ENCODE results near the gene PET100. TPM values are rescaled to one million over a fixed set of nuclear protein-coding genes. Genes with fewer than 3 reads are reported as not detected.

Gene PET100
- total RNA-seq, 1 experiment from 2014 or later, result 126 TPM

DNA sequence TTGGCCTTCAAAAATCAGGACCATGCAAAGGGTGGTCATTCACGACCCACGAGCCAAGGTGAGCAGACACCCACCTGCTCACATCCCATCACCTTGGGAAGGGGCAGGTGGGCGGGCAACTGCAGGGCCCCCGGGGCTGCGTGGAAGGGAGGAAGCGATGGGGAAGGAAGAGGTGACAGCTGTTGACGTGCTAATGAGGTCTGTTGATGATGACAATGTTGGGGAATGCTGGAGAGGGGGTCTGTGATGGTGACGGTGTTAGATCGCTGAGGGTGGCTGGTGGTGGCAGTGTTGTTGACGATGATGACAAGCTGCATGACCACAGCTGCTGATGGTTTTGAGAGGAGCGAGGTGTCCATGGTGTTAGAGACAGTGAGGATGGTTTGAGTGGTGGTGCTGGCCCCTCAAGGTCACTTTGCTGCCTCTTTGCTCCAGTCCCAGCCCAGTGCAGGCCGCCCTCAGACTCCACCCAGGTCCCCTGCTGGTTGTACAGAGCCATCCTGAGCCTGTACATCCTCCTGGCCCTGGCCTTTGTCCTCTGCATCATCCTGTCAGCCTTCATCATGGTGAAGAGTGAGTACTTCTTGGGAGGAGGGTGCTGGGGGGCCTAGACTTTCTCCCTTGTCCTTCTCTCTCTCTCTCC is 48.2 kb downstream of the PET100 start:
- ChIA-PET POLR2A (no interaction called here), CTCF (interaction anchor here (1.7 kb wide), 1 partner anchor 109 kb away, joined by 5 read pairs; no protein-coding TSS in a partner anchor)
- intact Hi-C loops (cut with micrococcal nuclease), result no loop called here

DNA sequence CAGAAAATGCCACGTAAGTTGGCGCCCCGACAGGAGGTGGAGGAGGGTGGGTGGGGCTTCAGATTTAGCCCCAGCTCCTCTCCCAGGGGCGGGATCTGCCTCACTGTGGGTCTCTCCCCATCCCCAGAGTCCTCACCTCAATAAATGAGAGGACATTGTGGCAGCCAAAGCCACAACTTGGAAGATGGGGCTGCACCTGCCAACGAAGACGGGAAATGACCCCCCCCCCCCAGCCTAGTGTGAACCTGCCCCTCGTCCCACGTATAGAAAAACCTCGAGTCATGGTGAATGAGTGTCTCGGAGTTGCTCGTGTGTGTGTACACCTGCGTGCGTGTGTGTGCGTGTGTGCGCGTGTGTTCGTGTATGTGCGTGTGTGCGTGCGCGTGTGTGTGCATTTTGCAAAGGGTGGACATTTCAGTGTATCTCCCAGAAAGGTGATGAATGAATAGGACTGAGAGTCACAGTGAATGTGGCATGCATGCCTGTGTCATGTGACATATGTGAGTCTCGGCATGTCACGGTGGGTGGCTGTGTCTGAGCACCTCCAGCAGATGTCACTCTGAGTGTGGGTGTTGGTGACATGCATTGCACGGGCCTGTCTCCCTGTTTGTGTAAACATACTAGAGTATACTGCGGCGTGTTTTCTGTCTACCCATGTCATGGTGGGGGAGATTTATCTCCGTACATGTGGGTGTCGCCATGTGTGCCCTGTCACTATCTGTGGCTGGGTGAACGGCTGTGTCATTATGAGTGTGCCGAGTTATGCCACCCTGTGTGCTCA is 49.6 kb downstream of the PET100 start:
- no TSS peak for BruUV-seq (replicated peaks)
- H3K4me2 ChIP-seq (ENCODE audit: low read length), result no peak overlapping the region
- no peaks in the 10 kb centered on the region for H3K27me3 ChIP-seq (ENCODE audit: insufficient read depth, low read length)
- ChIA-PET RAD21 (ENCODE audit: low non-redundant PET in 1 of 2, low total read pairs in 2 of 2, uncharacterized antibody in 2 of 2, unreplicated experiment in 2 of 2) (no interaction called here), CTCF (no interaction called here), POLR2A (no interaction called here)
- H4K20me1 ChIP-seq (ENCODE audit: insufficient read depth), result no peaks in the 10 kb centered on the region
- peaks cover 4 to 9% of the 10 kb centered on the region in 2 experiments; a peak in 3 of 4 replicates for H3K36me3 ChIP-seq (ENCODE audit: control insufficient read depth in 1 of 2, insufficient read depth in 2 of 2, low read length in 2 of 2)
- no peak overlapping the region for H3K9ac ChIP-seq (ENCODE audit: low read length)
- peak; percentile 50 for TF ChIP-seq RAD21 (IDR thresholded peaks at IDR 0.05; ENCODE audit: low read depth)
- TF ChIP-seq, protein P1, sequence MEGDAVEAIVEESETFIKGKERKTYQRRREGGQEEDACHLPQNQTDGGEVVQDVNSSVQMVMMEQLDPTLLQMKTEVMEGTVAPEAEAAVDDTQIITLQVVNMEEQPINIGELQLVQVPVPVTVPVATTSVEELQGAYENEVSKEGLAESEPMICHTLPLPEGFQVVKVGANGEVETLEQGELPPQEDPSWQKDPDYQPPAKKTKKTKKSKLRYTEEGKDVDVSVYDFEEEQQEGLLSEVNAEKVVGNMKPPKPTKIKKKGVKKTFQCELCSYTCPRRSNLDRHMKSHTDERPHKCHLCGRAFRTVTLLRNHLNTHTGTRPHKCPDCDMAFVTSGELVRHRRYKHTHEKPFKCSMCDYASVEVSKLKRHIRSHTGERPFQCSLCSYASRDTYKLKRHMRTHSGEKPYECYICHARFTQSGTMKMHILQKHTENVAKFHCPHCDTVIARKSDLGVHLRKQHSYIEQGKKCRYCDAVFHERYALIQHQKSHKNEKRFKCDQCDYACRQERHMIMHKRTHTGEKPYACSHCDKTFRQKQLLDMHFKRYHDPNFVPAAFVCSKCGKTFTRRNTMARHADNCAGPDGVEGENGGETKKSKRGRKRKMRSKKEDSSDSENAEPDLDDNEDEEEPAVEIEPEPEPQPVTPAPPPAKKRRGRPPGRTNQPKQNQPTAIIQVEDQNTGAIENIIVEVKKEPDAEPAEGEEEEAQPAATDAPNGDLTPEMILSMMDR (IDR thresholded peaks at IDR 0.05 in 2 of 3, conservative IDR thresholded peaks at IDR 0.05 in 1 of 3; ENCODE audit: borderline replicate concordance in 1 of 3, insufficient read depth in 1 of 3, low read depth in 2 of 3, low read length in 2 of 3), result peak in 2 of 3 experiments; percentile 24 to 32; a peak in 3 of 6 replicates
- TF ChIP-seq, protein P2, sequence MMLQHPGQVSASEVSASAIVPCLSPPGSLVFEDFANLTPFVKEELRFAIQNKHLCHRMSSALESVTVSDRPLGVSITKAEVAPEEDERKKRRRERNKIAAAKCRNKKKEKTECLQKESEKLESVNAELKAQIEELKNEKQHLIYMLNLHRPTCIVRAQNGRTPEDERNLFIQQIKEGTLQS (IDR thresholded peaks at IDR 0.05), result no peak
- no peak overlapping the region for H3K4me3 ChIP-seq (replicated peaks in 1 of 2; ENCODE audit: low read depth in 1 of 2, low read length in 2 of 2)
- H3K9me3 ChIP-seq (ENCODE audit: control insufficient read depth in 1 of 2, insufficient read depth in 1 of 2, low read depth in 1 of 2, low read length in 2 of 2), result no peaks in the 10 kb centered on the region
- DNase-seq (ENCODE audit: low read depth, low spot score) (no peak), ATAC-seq (no peak)
- peaks cover 4 to 31% of the 10 kb centered on the region in 2 experiments for H3K4me1 ChIP-seq (ENCODE audit: control insufficient read depth in 1 of 2, insufficient read depth in 2 of 2, low read length in 2 of 2)
- H2AFZ ChIP-seq (ENCODE audit: low read depth, low read length, poor library complexity, severe bottlenecking), result no peak overlapping the region
- intact Hi-C loops (cut with micrococcal nuclease), result no loop called here
- H3K9me2 ChIP-seq (ENCODE audit: insufficient read depth), result no peaks in the 10 kb centered on the region
- peaks cover 21% of the 10 kb centered on the region; the same call in 1 of the 2 replicates for H3K79me2 ChIP-seq (ENCODE audit: insufficient read depth, low read length)
- H3K27ac ChIP-seq (ENCODE audit: low read depth, low read length), result no peak overlapping the region

More for the DNA sequence above, 48.2 kb downstream of the PET100 start:
- Histone ChIP-seq H3K9me3 (ENCODE audit: control insufficient read depth in 1 of 2, insufficient read depth in 1 of 2, low read depth in 1 of 2, low read length in 2 of 2) (peaks cover 0 to 3% of the 10 kb centered on the region in 2 experiments; a peak in 1 of 4 replicates), H3K4me2 (ENCODE audit: low read length) (no peak overlapping the region), H3K4me3 (replicated peaks in 1 of 2; ENCODE audit: low read depth in 1 of 2, low read length in 2 of 2) (no peak overlapping the region), H3K79me2 (ENCODE audit: insufficient read depth, low read length) (peaks cover 20% of the 10 kb centered on the region; the same call in 1 of the 2 replicates), H3K36me3 (ENCODE audit: control insufficient read depth in 1 of 2, insufficient read depth in 2 of 2, low read length in 2 of 2) (peaks cover 4% of the 10 kb centered on the region in 2 experiments; a peak in 3 of 4 replicates), H2AFZ (ENCODE audit: low read depth, low read length, poor library complexity, severe bottlenecking) (no peak overlapping the region), H3K27ac (ENCODE audit: low read depth, low read length) (no peak overlapping the region), H3K9ac (ENCODE audit: low read length) (no peak overlapping the region), H3K9me2 (ENCODE audit: insufficient read depth) (no peaks in the 10 kb centered on the region), H4K20me1 (ENCODE audit: insufficient read depth) (no peaks in the 10 kb centered on the region), H3K4me1 (ENCODE audit: control insufficient read depth in 1 of 2, insufficient read depth in 2 of 2, low read length in 2 of 2) (peaks cover 6 to 37% of the 10 kb centered on the region in 2 experiments), H3K27me3 (ENCODE audit: insufficient read depth, low read length) (no peaks in the 10 kb centered on the region)
- ATAC-seq (no peak), DNase-seq (ENCODE audit: low read depth, low spot score) (no peak)
- RAD21 ChIA-PET (ENCODE audit: low non-redundant PET in 1 of 2, low total read pairs in 2 of 2, uncharacterized antibody in 2 of 2, unreplicated experiment in 2 of 2), result no interaction called here
- no peak for TF ChIP-seq SP1 (IDR thresholded peaks at IDR 0.05; ENCODE audit: low read depth)
- no peak for TF ChIP-seq JUND (IDR thresholded peaks at IDR 0.05)
- BruUV-seq (replicated peaks), result no TSS peak
